Karpas-422 (cell line): ENCODE data around the gene ALKAL2. TPM values are rescaled to one million over a fixed set of nuclear protein-coding genes. Genes with fewer than 3 reads are reported as not detected.

Experiments
- DNase-seq: peaks from one replicate; pipeline ENCODE4 v3.0.0-alpha.2; 2015
- H2AFZ ChIP-seq: fragments of 200-600 bp; sonication (generic); 2 replicates; pipeline ENCODE4 v1.6.1; 2014; ENCODE audit warnings: antibody characterized with exemption, low read length, mixed read lengths
- H3K27ac ChIP-seq: fragments of 200-600 bp; sonication (generic); 2 replicates; pipeline ENCODE4 v1.5.1; 2014; ENCODE audit warnings: mild to moderate bottlenecking, low read length, moderate library complexity
- H3K27me3 ChIP-seq: fragments of 200-600 bp; sonication (generic); 2 replicates; pipeline ENCODE4 v1.6.1; 2014; ENCODE audit warnings: low read length, mixed read lengths
- H3K36me3 ChIP-seq: fragments of 200-600 bp; sonication (generic); 2 replicates; pipeline ENCODE4 v1.6.1; 2014; ENCODE audit warnings: low read length, mixed read lengths; ENCODE audit not compliant: insufficient read depth
- H3K4me1 ChIP-seq: fragments of 200-600 bp; sonication (generic); 2 replicates; pipeline ENCODE4 v1.6.1; 2014; ENCODE audit warnings: mild to moderate bottlenecking, low read length, mixed read lengths
- H3K4me2 ChIP-seq: fragments of 200-600 bp; sonication (generic); 2 replicates; pipeline ENCODE4 v1.6.1; 2014; ENCODE audit warnings: low read length, low read depth, mild to moderate bottlenecking; ENCODE audit not compliant: poor library complexity, severe bottlenecking
- H3K4me3 ChIP-seq: fragments of 200-600 bp; sonication (generic); 2 replicates; pipeline ENCODE4 v1.5.1; 2014; ENCODE audit warnings: mild to moderate bottlenecking, antibody characterized with exemption, low read length, mixed read lengths
- H3K79me2 ChIP-seq: fragments of 200-600 bp; sonication (generic); 2 replicates; pipeline ENCODE4 v1.6.1; 2014; ENCODE audit warnings: mild to moderate bottlenecking, low read length, mixed read lengths
- H3K9ac ChIP-seq: fragments of 200-600 bp; sonication (generic); 2 replicates; pipeline ENCODE4 v1.6.0; 2014; ENCODE audit warnings: low read length
- H3K9me2 ChIP-seq: fragments of 200-600 bp; sonication (generic), shearing (Covaris generic); replicated peaks from 2 replicates; pipeline ENCODE4 v1.6.0; 2014; ENCODE audit warnings: mild to moderate bottlenecking, low read length, moderate library complexity; ENCODE audit not compliant: insufficient read depth
- H3K9me3 ChIP-seq: fragments of 300-700, 200-600 bp; sonication (generic); 2 replicates; pipeline ENCODE4 v1.6.1; 2014; ENCODE audit warnings: low read length, mixed read lengths
- H4K20me1 ChIP-seq: fragments of 200-600 bp; sonication (generic); 2 replicates; pipeline ENCODE4 v1.6.1; 2014; ENCODE audit warnings: mild to moderate bottlenecking, antibody characterized with exemption, low read length, low read depth; ENCODE audit not compliant: insufficient read depth
- total RNA-seq: library from RNA; depleted of rRNA; stranded (reverse); fragments of >200 nt; shearing (Covaris generic); gene quantifications from 2 replicates; pipeline ENCODE4 v1.2.3, GENCODE V29; 2014; ENCODE audit warnings: low replicate concordance

The ALKAL2 gene
- total RNA-seq, 1 experiment from 2014 or later, result not detected

DNA sequence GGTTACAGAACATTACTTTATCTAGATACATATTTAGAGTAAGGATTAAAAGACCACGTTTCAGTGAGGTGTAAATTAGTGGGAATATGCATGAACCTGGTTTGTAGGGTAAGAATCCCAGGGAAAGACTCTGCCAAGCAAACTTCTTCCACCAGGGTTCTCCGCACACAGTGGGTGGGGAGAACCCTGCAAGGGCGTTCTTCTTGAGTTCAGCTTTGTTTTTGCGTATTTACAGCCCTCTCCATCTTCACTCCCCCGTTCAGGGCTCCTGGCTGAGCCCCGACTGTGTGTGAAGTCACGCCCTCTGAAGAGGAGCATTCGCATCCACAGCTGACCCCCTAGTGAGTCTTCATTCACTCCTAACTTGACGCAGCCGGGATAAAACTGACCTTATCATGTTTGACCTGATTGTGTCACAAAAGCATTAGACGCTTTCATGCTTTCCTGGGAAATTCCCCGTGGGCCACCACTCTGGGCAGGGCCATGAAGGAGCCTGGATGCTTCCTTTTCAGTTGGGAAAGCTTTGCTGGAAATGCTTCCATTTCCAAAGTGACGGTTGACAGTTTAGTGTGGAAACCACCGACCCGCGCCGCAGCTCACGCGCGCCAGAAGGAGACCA lies 1.0 kb downstream of the ALKAL2 start:
- no peaks in the 10 kb centered on the region for H4K20me1 ChIP-seq
- no peaks in the 10 kb centered on the region for H3K9me2 ChIP-seq
- H3K9me3 ChIP-seq, result no peaks in the 10 kb centered on the region
- H3K36me3 ChIP-seq, result no peaks in the 10 kb centered on the region
- no peak overlapping the region for H3K4me3 ChIP-seq
- no peaks in the 10 kb centered on the region for H3K4me1 ChIP-seq
- no peak overlapping the region for H3K27ac ChIP-seq
- no peak overlapping the region for H3K4me2 ChIP-seq
- H3K27me3 ChIP-seq, result no peaks in the 10 kb centered on the region
- DNase-seq, result no peak
- no peak overlapping the region for H3K9ac ChIP-seq
- no peaks in the 10 kb centered on the region for H3K79me2 ChIP-seq
- H2AFZ ChIP-seq, result no peak overlapping the region

DNA sequence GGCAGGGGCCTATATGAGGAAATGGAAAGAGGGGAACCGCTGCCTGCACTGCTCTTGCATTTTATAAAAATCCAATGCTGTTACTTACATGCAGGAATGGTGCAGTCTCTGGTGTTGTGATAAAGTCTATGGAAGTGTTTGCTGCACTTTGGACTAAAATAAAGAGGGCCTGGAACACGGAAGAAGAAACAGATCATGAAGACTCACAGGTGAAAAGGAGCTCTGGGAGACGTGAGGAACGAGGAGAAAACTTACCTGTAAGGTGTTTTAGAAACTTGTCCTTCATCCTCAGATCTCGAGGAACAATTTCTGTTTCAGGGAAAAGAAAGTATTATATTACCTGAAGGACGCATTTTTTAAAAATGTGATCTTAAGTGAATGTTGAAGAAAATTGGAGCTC lies 1.9 kb downstream of the ALKAL2 start:
- H3K9ac ChIP-seq, result no peak overlapping the region
- H3K27ac ChIP-seq, result no peak overlapping the region
- no peaks in the 10 kb centered on the region for H3K79me2 ChIP-seq
- no peak overlapping the region for H2AFZ ChIP-seq
- H3K4me3 ChIP-seq, result no peak overlapping the region
- H3K4me2 ChIP-seq, result no peak overlapping the region
- H3K4me1 ChIP-seq, result no peaks in the 10 kb centered on the region
- H3K36me3 ChIP-seq, result no peaks in the 10 kb centered on the region
- H4K20me1 ChIP-seq, result no peaks in the 10 kb centered on the region
- no peaks in the 10 kb centered on the region for H3K27me3 ChIP-seq
- no peak for DNase-seq
- H3K9me3 ChIP-seq, result no peaks in the 10 kb centered on the region
- no peaks in the 10 kb centered on the region for H3K9me2 ChIP-seq

DNA sequence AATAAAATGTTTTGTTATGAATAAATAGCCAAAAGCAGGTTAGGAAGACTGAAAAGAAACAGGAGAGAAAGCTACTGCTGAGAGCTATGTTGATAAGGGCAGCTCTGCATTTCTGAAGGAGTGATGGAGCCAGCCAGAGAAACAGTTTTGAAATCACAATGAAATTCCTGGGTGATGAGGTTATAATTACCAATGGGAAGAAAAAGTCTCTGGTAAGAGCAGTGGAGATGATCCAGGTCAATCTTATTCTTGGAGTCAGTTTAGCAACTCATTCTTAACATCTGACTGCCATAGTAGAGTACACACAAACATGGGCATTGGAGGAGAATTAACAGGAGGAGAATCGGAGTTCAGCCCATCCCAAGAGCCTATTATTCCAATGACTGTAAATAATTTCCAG lies 2.4 kb downstream of the ALKAL2 start:
- H3K4me1 ChIP-seq, result no peaks in the 10 kb centered on the region
- H3K4me2 ChIP-seq, result no peak overlapping the region
- H3K27me3 ChIP-seq, result no peaks in the 10 kb centered on the region
- no peak overlapping the region for H2AFZ ChIP-seq
- H3K4me3 ChIP-seq, result no peak overlapping the region
- H3K9me2 ChIP-seq, result no peaks in the 10 kb centered on the region
- H3K36me3 ChIP-seq, result no peaks in the 10 kb centered on the region
- no peaks in the 10 kb centered on the region for H4K20me1 ChIP-seq
- no peak overlapping the region for H3K9ac ChIP-seq
- H3K9me3 ChIP-seq, result no peaks in the 10 kb centered on the region
- no peak for DNase-seq
- H3K79me2 ChIP-seq, result no peaks in the 10 kb centered on the region
- H3K27ac ChIP-seq, result no peak overlapping the region

DNA sequence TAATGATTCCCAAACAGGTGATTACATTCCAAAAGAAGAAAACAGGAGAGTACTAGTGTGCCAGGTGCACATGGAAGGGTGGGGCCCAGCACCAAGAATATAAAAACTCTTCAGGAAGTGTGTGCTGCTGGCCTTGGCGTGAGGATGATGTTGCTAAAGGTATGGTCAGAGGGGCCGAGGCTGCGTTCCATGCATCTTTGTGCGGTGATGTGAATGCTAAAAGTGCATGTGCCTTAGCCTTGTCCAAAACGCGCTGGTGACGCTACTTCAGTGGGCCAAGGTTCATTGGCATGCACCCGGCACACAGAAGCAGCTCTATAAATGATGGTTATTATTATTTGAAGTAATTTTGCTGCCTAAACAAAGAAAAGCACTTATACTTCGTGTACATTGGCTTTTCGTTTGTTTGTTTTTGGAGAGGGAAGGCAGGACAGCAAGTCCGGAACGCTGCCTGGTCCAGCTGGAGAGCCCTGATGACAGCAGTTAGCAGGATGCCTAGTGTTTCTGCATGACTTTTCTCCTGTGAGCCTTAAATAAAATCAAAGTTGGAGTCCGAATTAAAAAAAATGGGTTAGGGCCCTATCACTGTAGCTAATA lies 2.9 kb downstream of the ALKAL2 start:
- Histone ChIP-seq H3K27me3 (no peaks in the 10 kb centered on the region), H4K20me1 (no peaks in the 10 kb centered on the region), H3K27ac (no peak overlapping the region), H3K79me2 (no peaks in the 10 kb centered on the region), H2AFZ (no peak overlapping the region), H3K36me3 (no peaks in the 10 kb centered on the region; the same call in 1 of the 2 replicates), H3K4me2 (no peak overlapping the region), H3K9ac (no peak overlapping the region), H3K9me2 (no peaks in the 10 kb centered on the region), H3K4me1 (no peaks in the 10 kb centered on the region), H3K4me3 (no peak overlapping the region), H3K9me3 (no peaks in the 10 kb centered on the region)
- DNase-seq, result no peak

DNA sequence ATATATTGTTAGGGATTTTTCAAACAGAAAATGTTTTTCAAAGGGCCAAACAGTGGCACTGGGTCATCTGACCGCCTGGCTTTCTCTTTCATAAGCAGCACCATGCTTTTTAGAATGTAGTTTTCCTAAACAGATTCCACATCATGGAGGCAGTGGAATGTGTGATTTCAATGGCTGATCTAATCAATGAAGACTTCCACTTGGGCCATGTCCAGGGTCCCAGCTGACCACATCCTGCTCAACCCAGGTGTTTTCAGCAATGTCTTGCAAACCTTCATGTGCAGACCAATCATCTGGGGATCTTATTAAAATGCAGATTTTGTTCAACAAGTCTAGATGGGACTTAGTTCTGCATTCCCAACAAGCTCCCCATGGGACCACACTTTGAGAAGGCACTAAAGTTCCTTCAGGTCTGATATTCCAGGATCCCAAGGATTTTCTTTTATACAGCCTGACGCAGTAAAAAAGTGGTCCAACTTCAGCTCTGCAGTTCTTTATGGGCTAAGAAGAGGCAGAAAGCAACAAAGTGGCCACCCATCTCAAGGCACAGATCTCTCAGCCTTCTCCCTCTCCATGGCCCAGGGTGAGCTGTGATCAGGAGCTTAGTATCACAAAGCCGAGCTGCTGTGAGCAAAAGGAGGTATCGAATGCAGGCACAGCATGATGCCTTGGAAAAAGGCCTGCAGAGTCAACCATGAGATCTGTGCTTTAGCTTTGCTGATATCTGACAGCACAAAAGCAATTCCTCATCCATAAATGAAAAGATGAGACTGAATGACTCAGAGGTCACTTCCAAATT lies 3.7 kb downstream of the ALKAL2 start:
- no peak overlapping the region for H3K4me3 ChIP-seq
- H4K20me1 ChIP-seq, result no peaks in the 10 kb centered on the region
- no peaks in the 10 kb centered on the region for H3K9me3 ChIP-seq
- peaks cover under 1% of the 10 kb centered on the region; the same call in 1 of the 2 replicates for H3K36me3 ChIP-seq
- H3K27ac ChIP-seq, result no peak overlapping the region
- DNase-seq, result no peak
- H2AFZ ChIP-seq, result no peak overlapping the region
- no peak overlapping the region for H3K9ac ChIP-seq
- no peak overlapping the region for H3K4me2 ChIP-seq
- H3K9me2 ChIP-seq, result no peaks in the 10 kb centered on the region
- no peaks in the 10 kb centered on the region for H3K79me2 ChIP-seq
- no peaks in the 10 kb centered on the region for H3K27me3 ChIP-seq
- H3K4me1 ChIP-seq, result no peaks in the 10 kb centered on the region

DNA sequence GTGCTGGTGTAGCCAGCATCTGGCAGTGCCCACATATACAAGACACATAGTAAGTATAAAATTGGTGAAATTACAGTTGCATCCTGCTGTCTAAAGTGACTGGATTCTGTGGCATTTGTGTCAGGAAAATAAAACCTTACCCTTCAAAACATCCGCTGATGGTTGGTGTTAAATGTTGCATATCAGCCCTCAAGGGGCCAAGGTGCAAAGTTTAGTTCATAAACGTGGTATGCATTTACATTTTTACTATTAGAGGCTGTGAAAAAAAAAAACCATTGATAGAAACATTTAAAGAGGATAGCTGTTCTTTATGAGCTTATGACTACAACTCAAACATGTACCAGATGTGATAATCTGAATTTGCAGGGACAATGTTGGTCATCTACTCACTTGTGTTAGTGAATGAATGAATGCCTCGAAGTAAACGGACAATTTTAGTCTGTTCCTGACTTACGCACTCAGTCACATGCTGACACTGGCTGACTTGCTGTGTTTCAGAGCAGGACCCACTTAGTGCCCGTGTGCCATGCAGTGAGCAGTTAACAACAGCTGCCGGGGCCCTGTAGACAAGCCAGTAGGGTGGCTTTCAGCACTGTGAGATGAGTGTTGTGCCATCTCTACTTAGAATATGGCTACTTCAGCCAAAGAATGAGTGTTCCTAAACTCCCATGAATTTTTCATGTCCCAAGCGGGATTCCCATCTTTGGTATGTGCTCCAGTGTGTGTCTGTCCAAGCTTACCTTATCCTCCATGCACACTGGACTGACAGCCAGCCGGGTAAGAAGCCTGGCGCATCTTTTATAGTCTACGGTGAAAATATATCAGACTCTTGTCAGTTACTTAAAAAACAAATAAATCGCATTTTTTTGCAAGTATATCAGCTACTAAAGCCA lies 5.3 kb downstream of the ALKAL2 start:
- Histone ChIP-seq H3K4me3 (no peak overlapping the region), H3K9me3 (no peaks in the 10 kb centered on the region), H4K20me1 (no peaks in the 10 kb centered on the region), H3K9ac (no peak overlapping the region), H3K27me3 (no peaks in the 10 kb centered on the region), H3K4me2 (no peak overlapping the region), H3K9me2 (no peaks in the 10 kb centered on the region), H3K4me1 (no peaks in the 10 kb centered on the region), H3K36me3 (peaks cover 14% of the 10 kb centered on the region; the same call in 1 of the 2 replicates), H3K27ac (no peak overlapping the region), H2AFZ (no peak overlapping the region), H3K79me2 (peaks cover 7% of the 10 kb centered on the region)
- no peak for DNase-seq

DNA sequence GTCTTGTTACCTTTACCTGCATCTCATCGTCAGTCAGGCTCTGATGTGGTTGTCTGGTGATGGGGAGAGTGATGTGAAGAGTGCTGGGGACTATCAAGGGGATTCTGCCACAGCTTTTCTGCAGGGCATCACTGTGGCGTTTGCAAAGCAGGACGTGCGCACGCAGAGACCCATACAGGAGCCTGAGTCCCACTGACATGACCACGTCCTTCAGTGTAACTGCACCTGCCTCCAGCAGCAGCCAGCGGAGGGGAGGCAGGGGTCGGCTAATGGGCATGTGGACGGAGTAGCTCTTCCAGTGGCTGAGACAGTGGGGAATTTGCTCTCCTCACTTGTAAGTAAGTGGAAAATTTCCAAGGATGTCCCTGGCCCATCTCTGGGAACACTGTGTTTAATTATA lies 6.5 kb downstream of the ALKAL2 start:
- no peak for DNase-seq
- Histone ChIP-seq H3K9ac (no peak overlapping the region), H3K4me2 (no peak overlapping the region), H2AFZ (no peak overlapping the region), H3K4me1 (no peaks in the 10 kb centered on the region), H3K4me3 (no peak overlapping the region), H3K9me2 (no peaks in the 10 kb centered on the region), H3K79me2 (peaks cover 19% of the 10 kb centered on the region), H3K27ac (no peak overlapping the region), H3K36me3 (peaks cover 25% of the 10 kb centered on the region), H4K20me1 (0 out of 2 replicates have a peak, but pooled peaks cover under 1% of the 10 kb centered on the region), H3K27me3 (no peaks in the 10 kb centered on the region), H3K9me3 (no peaks in the 10 kb centered on the region)
